Measurements from ENCODE around the gene KIF7.

The KIF7 gene

GRCh38 chr15:89648106-89649012 is 6.9 kb downstream of the KIF7 start:
- no peak for DNase-seq

- peak; percentile 84 for DNase-seq
Measured at GRCh38 chr15:89647191-89647851, 7.9 kb downstream of the KIF7 start.

- DNase-seq = no peak
Measured at GRCh38 chr15:89646416-89647141, 8.7 kb downstream of the KIF7 start.

- DNase-seq = no peak
Measured at GRCh38 chr15:89645680-89646079, 9.6 kb downstream of the KIF7 start.

GRCh38 chr15:89642106-89642505 is 13.2 kb downstream of the KIF7 start:
- DNase-seq = no peak

- no peak for DNase-seq
Measured at GRCh38 chr15:89641053-89641452, 14.2 kb downstream of the KIF7 start.

GRCh38 chr15:89640245-89640644 is 15.0 kb downstream of the KIF7 start:
- no peak for DNase-seq

- no peak for DNase-seq
Measured at GRCh38 chr15:89633585-89633984, 21.7 kb downstream of the KIF7 start.

GRCh38 chr15:89632563-89633430 is 22.5 kb downstream of the KIF7 start:
- no peak for DNase-seq

GRCh38 chr15:89631902-89632264 is 23.4 kb downstream of the KIF7 start:
- no peak for DNase-seq

- DNase-seq = no peak
Measured at GRCh38 chr15:89630974-89631901, 24.0 kb downstream of the KIF7 start.

- no peak for DNase-seq
Measured at GRCh38 chr15:89630260-89630659, 25.0 kb downstream of the KIF7 start.

- DNase-seq = no peak
Measured at GRCh38 chr15:89629829-89630228, 25.4 kb downstream of the KIF7 start.

- DNase-seq = no peak
Measured at GRCh38 chr15:89628806-89629715, 26.2 kb downstream of the KIF7 start.

- DNase-seq = no peak
Measured at GRCh38 chr15:89628301-89628700, 27.0 kb downstream of the KIF7 start.

GRCh38 chr15:89627256-89627970 is 27.9 kb downstream of the KIF7 start:
- no peak for DNase-seq

- no peak for DNase-seq
Measured at GRCh38 chr15:89625716-89626115, 29.6 kb downstream of the KIF7 start.

GRCh38 chr15:89623165-89623564 is 32.1 kb downstream of the KIF7 start:
- DNase-seq = no peak

- no peak for DNase-seq
Measured at GRCh38 chr15:89621547-89621946, 33.7 kb downstream of the KIF7 start.

GRCh38 chr15:89616228-89616627 is 39.0 kb downstream of the KIF7 start:
- no peak for DNase-seq

All from activated CD4-positive, alpha-beta T cell treated with anti-CD3 and anti-CD28 coated beads for 48 hours (primary cell).